Measurements from ENCODE around the gene CFAP74. TPM values are rescaled to one million over a fixed set of nuclear protein-coding genes. Genes with fewer than 3 reads are reported as not detected.
A peak's percentile ranks its signal among the peaks of the same experiment; 100 is the strongest.

Gene CFAP74
- total and polyA plus RNA-seq, 2 of the 13 experiments (the other 11 are each of a cell fraction or from before 2014, with no cell fraction given): 0.27 to 0.62 TPM

GRCh38 chr1:1943834-1944570 is 59.6 kb downstream of the CFAP74 start (continued):
- TF ChIP-seq ZNF574 (CRISPR knock-in tag; IDR thresholded peaks at IDR 0.05): peak; percentile 56; the same call in 1 of the 2 replicates
- TF ChIP-seq KDM1A (CRISPR knock-in tag; IDR thresholded peaks at IDR 0.05): peak; percentile 47; the same call in 1 of the 2 replicates
- TF ChIP-seq KDM5A (IDR thresholded peaks at IDR 0.05; ENCODE audit: borderline replicate concordance, low read length): no peak; the same call in 1 of the 2 replicates
- TF ChIP-seq ZNF678 (CRISPR knock-in tag; IDR thresholded peaks at IDR 0.05): no peak
- TF ChIP-seq NAIF1 (CRISPR knock-in tag; IDR thresholded peaks at IDR 0.05; ENCODE audit: borderline replicate concordance): no peak
- TF ChIP-seq GPN1 (CRISPR knock-in tag; IDR thresholded peaks at IDR 0.05; ENCODE audit: borderline replicate concordance): no peak
- peak; percentile 42; the same call in 1 of the 2 replicates for TF ChIP-seq ZIK1 (CRISPR knock-in tag; IDR thresholded peaks at IDR 0.05; ENCODE audit: borderline replicate concordance, low read depth)
- TF ChIP-seq IRF2 (CRISPR knock-in tag; IDR thresholded peaks at IDR 0.05): peak; percentile 81
- no peak for TF ChIP-seq GMEB1 (CRISPR knock-in tag; IDR thresholded peaks at IDR 0.05; ENCODE audit: borderline replicate concordance)
- TF ChIP-seq SMARCE1 (IDR thresholded peaks at IDR 0.05; ENCODE audit: borderline replicate concordance): no peak
- TF ChIP-seq ZNF605 (CRISPR knock-in tag; IDR thresholded peaks at IDR 0.05): no peak
- no peak for TF ChIP-seq NCOA1 (CRISPR knock-in tag; IDR thresholded peaks at IDR 0.05)
- TF ChIP-seq LCORL (IDR thresholded peaks at IDR 0.05): no peak
- TF ChIP-seq LCORL (CRISPR knock-in tag; IDR thresholded peaks at IDR 0.05): peak; percentile 87
- TF ChIP-seq REST (IDR thresholded peaks at IDR 0.05; ENCODE audit: borderline replicate concordance in 1 of 2, low read depth in 1 of 2, low read length in 2 of 2): peak in 1 of 2 experiments; percentile 84; a peak in 2 of 4 replicates
- no peak for TF ChIP-seq SNAPC2 (CRISPR knock-in tag; IDR thresholded peaks at IDR 0.05)
- TF ChIP-seq ZNF788 (CRISPR knock-in tag; IDR thresholded peaks at IDR 0.05; ENCODE audit: borderline replicate concordance): peak; percentile 84; the same call in 1 of the 2 replicates
- TF ChIP-seq ZNF564 (CRISPR knock-in tag; IDR thresholded peaks at IDR 0.05): no peak; the same call in 1 of the 2 replicates
- no peak for TF ChIP-seq CEBPG (CRISPR knock-in tag; IDR thresholded peaks at IDR 0.05)
- peak; percentile 26; the same call in 1 of the 2 replicates for TF ChIP-seq ZNF598 (CRISPR knock-in tag; IDR thresholded peaks at IDR 0.05; ENCODE audit: borderline replicate concordance)
- no peak for TF ChIP-seq PPARG (CRISPR knock-in tag; conservative IDR thresholded peaks at IDR 0.05)
- TF ChIP-seq ZNF7 (CRISPR knock-in tag; IDR thresholded peaks at IDR 0.05): no peak
- no peak for TF ChIP-seq ZNF253 (CRISPR knock-in tag; IDR thresholded peaks at IDR 0.05; ENCODE audit: borderline replicate concordance)
- no peak for TF ChIP-seq ZNF672 (CRISPR knock-in tag; IDR thresholded peaks at IDR 0.05)

Data from HepG2 (cell line).